Karpas-422 (cell line): Measurements from ENCODE around the gene MRPL51. TPM values are rescaled to one million over a fixed set of nuclear protein-coding genes. Genes with fewer than 3 reads are reported as not detected.

Source experiments
- DNase-seq: peaks from one replicate; pipeline ENCODE4 v3.0.0-alpha.2; 2015
- H2AFZ ChIP-seq: fragments of 200-600 bp; sonication (generic); 2 replicates; pipeline ENCODE4 v1.6.1; 2014; ENCODE audit warnings: antibody characterized with exemption, low read length, mixed read lengths
- H3K27ac ChIP-seq: fragments of 200-600 bp; sonication (generic); 2 replicates; pipeline ENCODE4 v1.5.1; 2014; ENCODE audit warnings: mild to moderate bottlenecking, low read length, moderate library complexity
- H3K27me3 ChIP-seq: fragments of 200-600 bp; sonication (generic); 2 replicates; pipeline ENCODE4 v1.6.1; 2014; ENCODE audit warnings: low read length, mixed read lengths
- H3K36me3 ChIP-seq: fragments of 200-600 bp; sonication (generic); 2 replicates; pipeline ENCODE4 v1.6.1; 2014; ENCODE audit warnings: low read length, mixed read lengths; ENCODE audit not compliant: insufficient read depth
- H3K4me1 ChIP-seq: fragments of 200-600 bp; sonication (generic); 2 replicates; pipeline ENCODE4 v1.6.1; 2014; ENCODE audit warnings: mild to moderate bottlenecking, low read length, mixed read lengths
- H3K4me2 ChIP-seq: fragments of 200-600 bp; sonication (generic); 2 replicates; pipeline ENCODE4 v1.6.1; 2014; ENCODE audit warnings: low read length, low read depth, mild to moderate bottlenecking; ENCODE audit not compliant: poor library complexity, severe bottlenecking
- H3K4me3 ChIP-seq: fragments of 200-600 bp; sonication (generic); 2 replicates; pipeline ENCODE4 v1.5.1; 2014; ENCODE audit warnings: mild to moderate bottlenecking, antibody characterized with exemption, low read length, mixed read lengths
- H3K79me2 ChIP-seq: fragments of 200-600 bp; sonication (generic); 2 replicates; pipeline ENCODE4 v1.6.1; 2014; ENCODE audit warnings: mild to moderate bottlenecking, low read length, mixed read lengths
- H3K9ac ChIP-seq: fragments of 200-600 bp; sonication (generic); 2 replicates; pipeline ENCODE4 v1.6.0; 2014; ENCODE audit warnings: low read length
- H3K9me2 ChIP-seq: fragments of 200-600 bp; sonication (generic), shearing (Covaris generic); replicated peaks from 2 replicates; pipeline ENCODE4 v1.6.0; 2014; ENCODE audit warnings: mild to moderate bottlenecking, low read length, moderate library complexity; ENCODE audit not compliant: insufficient read depth
- H3K9me3 ChIP-seq: fragments of 300-700, 200-600 bp; sonication (generic); 2 replicates; pipeline ENCODE4 v1.6.1; 2014; ENCODE audit warnings: low read length, mixed read lengths
- H4K20me1 ChIP-seq: fragments of 200-600 bp; sonication (generic); 2 replicates; pipeline ENCODE4 v1.6.1; 2014; ENCODE audit warnings: mild to moderate bottlenecking, antibody characterized with exemption, low read length, low read depth; ENCODE audit not compliant: insufficient read depth
- total RNA-seq: library from RNA; depleted of rRNA; stranded (reverse); fragments of >200 nt; shearing (Covaris generic); gene quantifications from 2 replicates; pipeline ENCODE4 v1.2.3, GENCODE V29; 2014; ENCODE audit warnings: low replicate concordance

Gene MRPL51
- total RNA-seq, 1 experiment from 2014 or later: 171 TPM

GRCh38 chr12:6457220-6457945, 35.7 kb downstream of the MRPL51 start:
- Histone ChIP-seq H3K4me3 (no peak overlapping the region), H3K27ac (peak overlapping the region; percentile 40), H3K36me3 (peaks cover 33% of the 10 kb centered on the region), H3K27me3 (no peaks in the 10 kb centered on the region), H2AFZ (no peak overlapping the region), H3K79me2 (no peaks in the 10 kb centered on the region), H3K9me2 (no peaks in the 10 kb centered on the region), H4K20me1 (no peaks in the 10 kb centered on the region), H3K9me3 (no peaks in the 10 kb centered on the region), H3K9ac (no peak overlapping the region), H3K4me1 (peaks cover 43% of the 10 kb centered on the region), H3K4me2 (no peak overlapping the region)
- peak; percentile 65 for DNase-seq

DNA sequence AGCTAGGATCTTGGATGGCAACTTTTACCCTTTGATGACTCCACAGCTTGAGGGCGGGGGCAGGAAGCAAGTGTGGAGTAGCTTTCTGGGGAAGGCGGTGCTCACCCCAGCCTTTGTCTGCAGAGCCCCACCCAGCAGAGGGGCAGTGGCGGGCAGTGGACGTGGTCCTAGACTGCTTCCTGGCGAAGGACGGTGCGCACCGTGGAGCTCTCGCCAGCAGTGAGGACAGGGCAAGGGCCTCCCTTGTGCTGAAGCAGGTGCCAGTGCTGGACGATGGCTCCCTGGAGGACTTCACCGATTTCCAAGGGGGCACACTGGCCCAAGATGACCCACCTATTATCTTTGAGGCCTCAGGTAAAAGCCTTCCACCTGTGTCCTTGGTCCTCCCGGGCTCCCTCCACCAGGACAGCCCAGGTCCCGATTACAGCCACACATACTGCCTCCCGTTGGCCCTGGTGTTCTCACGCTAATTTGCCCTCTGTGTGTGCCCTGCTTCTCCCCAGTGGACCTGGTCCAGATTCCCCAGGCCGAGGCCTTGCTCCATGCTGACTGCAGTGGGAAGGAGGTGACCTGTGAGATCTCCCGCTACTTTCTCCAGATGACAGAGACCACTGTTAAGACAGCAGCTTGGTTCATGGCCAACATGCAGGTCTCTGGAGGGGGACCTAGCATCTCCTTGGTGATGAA, 40.0 kb downstream of the MRPL51 start:
- peak; percentile 40 for DNase-seq
- Histone ChIP-seq H3K9ac (peak overlapping the region; percentile 95), H3K9me2 (no peaks in the 10 kb centered on the region), H4K20me1 (no peaks in the 10 kb centered on the region), H3K79me2 (peaks cover 1% of the 10 kb centered on the region), H3K36me3 (peaks cover 5% of the 10 kb centered on the region; the same call in 1 of the 2 replicates), H3K9me3 (no peaks in the 10 kb centered on the region), H3K27me3 (no peaks in the 10 kb centered on the region), H3K4me3 (peak overlapping the region; percentile 68; the same call in 1 of the 2 replicates), H2AFZ (no peak overlapping the region), H3K4me2 (peak overlapping the region; percentile 96), H3K27ac (peak overlapping the region; percentile 100), H3K4me1 (peaks cover 40% of the 10 kb centered on the region)

DNA sequence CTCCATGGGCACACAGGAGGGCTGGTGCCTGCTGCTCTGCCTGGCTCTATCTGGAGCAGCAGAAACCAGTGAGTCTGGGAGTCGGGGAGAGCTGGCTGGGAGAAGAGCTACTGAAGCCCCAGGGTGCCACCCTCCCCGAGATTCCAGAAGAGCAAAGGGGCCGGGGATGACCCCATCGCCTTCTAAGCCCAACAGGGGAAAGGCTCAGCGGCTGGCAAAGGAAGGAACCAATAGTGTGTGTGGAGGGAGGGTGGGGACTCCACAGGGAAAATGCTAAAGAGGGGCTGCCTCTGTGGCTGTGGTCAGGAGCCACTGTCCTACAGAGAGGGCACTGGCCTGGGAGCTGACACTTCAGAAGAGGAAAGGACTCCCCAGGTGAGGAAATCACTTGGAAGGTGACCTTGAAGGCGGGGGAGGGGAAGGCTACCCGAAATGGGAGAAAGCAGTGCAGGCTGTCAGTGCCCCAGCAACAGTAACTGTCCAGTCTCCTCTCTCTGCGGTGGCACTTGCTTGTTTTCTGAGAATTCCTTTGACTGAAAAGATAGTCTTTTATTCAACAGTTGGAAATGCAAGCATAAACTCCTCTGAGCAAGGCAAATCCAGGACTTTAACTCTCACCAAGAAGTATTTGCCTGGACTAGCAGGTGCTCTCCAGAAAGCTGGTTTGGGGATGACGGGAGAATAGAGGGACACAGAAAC, 40.7 kb downstream of the MRPL51 start:
- Histone ChIP-seq H3K9ac (peak overlapping the region; percentile 95), H2AFZ (no peak overlapping the region), H3K4me2 (peak overlapping the region; percentile 96), H3K9me2 (no peaks in the 10 kb centered on the region), H3K4me3 (peak overlapping the region; percentile 68), H3K9me3 (no peaks in the 10 kb centered on the region), H3K27ac (peak overlapping the region; percentile 100), H3K36me3 (peaks cover 6% of the 10 kb centered on the region; the same call in 1 of the 2 replicates), H4K20me1 (no peaks in the 10 kb centered on the region), H3K27me3 (no peaks in the 10 kb centered on the region), H3K4me1 (peaks cover 47% of the 10 kb centered on the region), H3K79me2 (peaks cover 5% of the 10 kb centered on the region)
- peak; percentile 67 for DNase-seq

- Histone ChIP-seq H3K4me3 (peak within 1 kb of the TSS; percentile 68), H4K20me1 (no peaks in the 10 kb centered on the region), H3K27me3 (no peaks in the 10 kb centered on the region), H2AFZ (no peak within 1 kb of the TSS), H3K36me3 (peaks cover 6% of the 10 kb centered on the region; the same call in 1 of the 2 replicates), H3K4me2 (peak within 1 kb of the TSS; percentile 96), H3K4me1 (peaks cover 55% of the 10 kb centered on the region), H3K9ac (peak within 1 kb of the TSS; percentile 95), H3K79me2 (peaks cover 5% of the 10 kb centered on the region), H3K27ac (peak within 1 kb of the TSS; percentile 100), H3K9me2 (no peaks in the 10 kb centered on the region), H3K9me3 (no peaks in the 10 kb centered on the region)
- peak; percentile 88 for DNase-seq
Measured at GRCh38 chr12:6451348-6452244, 41.5 kb downstream of the MRPL51 start, which contains the start of gene TAPBPL. TAPBPL (plus strand) TSS chr12:6452042; CDS start chr12:6452249, 207 bp downstream.

GRCh38 chr12:6450869-6451347, 42.2 kb downstream of the MRPL51 start:
- no peak overlapping the region for H2AFZ ChIP-seq
- peak overlapping the region; percentile 96 for H3K4me2 ChIP-seq

DNA sequence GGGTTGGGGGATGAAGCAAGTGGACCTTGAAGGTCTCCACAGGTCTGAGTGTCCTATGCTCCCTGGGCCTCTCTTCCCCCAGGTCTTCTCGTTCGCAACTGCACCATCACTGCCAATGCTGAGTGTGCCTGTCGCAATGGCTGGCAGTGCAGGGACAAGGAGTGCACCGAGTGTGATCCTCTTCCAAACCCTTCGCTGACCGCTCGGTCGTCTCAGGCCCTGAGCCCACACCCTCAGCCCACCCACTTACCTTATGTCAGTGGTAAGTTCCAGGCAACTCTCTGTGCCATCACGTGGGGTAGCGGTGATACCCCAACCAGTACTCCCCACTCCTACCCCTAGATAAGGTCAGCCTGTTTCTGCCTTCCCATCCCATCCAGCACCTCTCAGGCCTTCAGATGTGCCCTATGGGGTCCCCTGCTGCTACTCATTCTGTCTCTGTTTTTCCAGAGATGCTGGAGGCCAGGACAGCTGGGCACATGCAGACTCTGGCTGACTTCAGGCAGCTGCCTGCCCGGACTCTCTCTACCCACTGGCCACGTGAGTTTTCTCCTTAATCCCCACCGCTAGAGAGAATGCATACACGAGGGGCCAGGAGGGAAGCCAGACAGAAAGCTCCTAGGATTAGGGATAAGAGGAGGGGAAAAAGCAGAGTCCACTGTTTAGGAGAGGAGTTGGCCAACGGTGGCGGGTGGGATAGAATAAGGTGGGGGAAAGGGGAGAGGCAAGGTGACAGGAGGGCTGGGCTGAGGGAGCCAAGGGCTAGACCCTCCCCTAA, 42.8 kb downstream of the MRPL51 start:
- Histone ChIP-seq H3K36me3 (peaks cover 6% of the 10 kb centered on the region; the same call in 1 of the 2 replicates), H3K4me1 (peaks cover 68% of the 10 kb centered on the region), H3K79me2 (peaks cover 9% of the 10 kb centered on the region)

More at GRCh38 chr12:6450869-6451347, 42.2 kb downstream of the MRPL51 start:
- H4K20me1 ChIP-seq: no peaks in the 10 kb centered on the region
- peak; percentile 70 for DNase-seq
- H3K27ac ChIP-seq: peak overlapping the region; percentile 100
- no peaks in the 10 kb centered on the region for H3K27me3 ChIP-seq
- peaks cover 62% of the 10 kb centered on the region for H3K4me1 ChIP-seq
- H3K9me3 ChIP-seq: no peaks in the 10 kb centered on the region
- no peaks in the 10 kb centered on the region for H3K9me2 ChIP-seq
- peak overlapping the region; percentile 68 for H3K4me3 ChIP-seq
- peaks cover 5% of the 10 kb centered on the region for H3K79me2 ChIP-seq
- peak overlapping the region; percentile 95 for H3K9ac ChIP-seq
- H3K36me3 ChIP-seq: peaks cover 6% of the 10 kb centered on the region; the same call in 1 of the 2 replicates

More for the DNA sequence above, 42.8 kb downstream of the MRPL51 start:
- Histone ChIP-seq H4K20me1 (no peaks in the 10 kb centered on the region), H3K9me3 (no peaks in the 10 kb centered on the region), H3K4me2 (peak overlapping the region; percentile 96), H3K9me2 (no peaks in the 10 kb centered on the region), H3K27ac (peak overlapping the region; percentile 100), H3K9ac (peak overlapping the region; percentile 95), H2AFZ (no peak overlapping the region), H3K4me3 (peak overlapping the region; percentile 68), H3K27me3 (no peaks in the 10 kb centered on the region)
- peak; percentile 46 for DNase-seq
